Measurements from ENCODE around the gene CLDN24.

- TF ChIP-seq CTCF (IDR thresholded peaks at IDR 0.05; ENCODE audit: extremely low read depth in 1 of 2, insufficient read depth in 1 of 2, low read depth in 1 of 2, low read length in 2 of 2) (no peak), POLR2A (IDR thresholded peaks at IDR 0.05; ENCODE audit: low read depth, low read length) (no peak), EZH2 (IDR thresholded peaks at IDR 0.05; ENCODE audit: borderline replicate concordance, low read depth, low read length, severe bottlenecking) (no peak), POLR2AphosphoS5 (IDR thresholded peaks at IDR 0.05; ENCODE audit: insufficient read depth, low read depth, low read length) (no peak)
Observed at GRCh38 chr4:183353557-183353956, 31.3 kb upstream of the CLDN24 start.
